SK-N-SH treated with all-trans-retinoic acid at 6 μM for 48 hours (cell line): Measurements from ENCODE around the gene GRIK3.

Experiments
- ATAC-seq: fragments of 200-7000 bp; cut with Tn5 transposase; 3 replicates; pipeline ENCODE4 v1.9.1; 2020; ENCODE audit warnings: mild to moderate bottlenecking, moderate library complexity
- ARNTL ChIP-seq: fragments of 450-650 bp; formaldehyde crosslinking; IDR thresholded peaks from 2 replicates; pipeline ENCODE4 v1.5.0; 2020; ENCODE audit warnings: low read depth, mild to moderate bottlenecking, moderate library complexity, borderline replicate concordance
- BACH2 ChIP-seq: fragments of 250-450 bp; sonication (Bioruptor Pico); IDR thresholded peaks from 2 replicates; pipeline ENCODE4 v1.9.0; 2021; ENCODE audit warnings: mild to moderate bottlenecking, borderline replicate concordance
- CREB5 ChIP-seq: fragments of 250-450 bp; sonication (Bioruptor Pico); IDR thresholded peaks from 2 replicates; pipeline ENCODE4 v1.5.1; 2020; ENCODE audit warnings: low read depth, mild to moderate bottlenecking, moderate library complexity
- CSDC2 ChIP-seq: fragments of 250-450 bp; sonication (Bioruptor Pico); IDR thresholded peaks from 2 replicates; pipeline ENCODE4 v1.5.0; 2020; ENCODE audit warnings: mild to moderate bottlenecking, moderate library complexity
- CSRNP3 ChIP-seq: fragments of 250-450 bp; sonication (Bioruptor Pico); IDR thresholded peaks from 2 replicates; pipeline ENCODE4 v1.5.1; 2021; ENCODE audit warnings: mild to moderate bottlenecking, moderate library complexity
- ESRRG ChIP-seq: fragments of 250-450 bp; sonication (Bioruptor Pico); IDR thresholded peaks from 2 replicates; pipeline ENCODE4 v1.6.1; 2021; ENCODE audit warnings: mild to moderate bottlenecking
- GLIS3 ChIP-seq: fragments of 250-450 bp; sonication (Bioruptor Pico); IDR thresholded peaks from 2 replicates; pipeline ENCODE4 v1.5.0; 2020; ENCODE audit warnings: mild to moderate bottlenecking, moderate library complexity
- ISL1 ChIP-seq: fragments of 250-450 bp; sonication (Bioruptor Pico); IDR thresholded peaks from 2 replicates; pipeline ENCODE4 v2.1.2; 2022; ENCODE audit warnings: mild to moderate bottlenecking, moderate library complexity
- PATZ1 ChIP-seq: fragments of 250-450 bp; sonication (Bioruptor Pico); IDR thresholded peaks from 2 replicates; pipeline ENCODE4 v1.8.0; 2020; ENCODE audit warnings: mild to moderate bottlenecking, moderate library complexity, borderline replicate concordance
- POU6F1 ChIP-seq: fragments of 250-450 bp; sonication (Bioruptor Pico); IDR thresholded peaks from 2 replicates; pipeline ENCODE4 v1.8.0; 2021; ENCODE audit warnings: low read depth, mild to moderate bottlenecking, moderate library complexity, borderline replicate concordance
- PPARA ChIP-seq: fragments of 250-450 bp; sonication (Bioruptor Pico); IDR thresholded peaks from 2 replicates; pipeline ENCODE4 v1.5.0; 2020; ENCODE audit warnings: mild to moderate bottlenecking, borderline replicate concordance
- RARB ChIP-seq: fragments of 250-450 bp; sonication (Bioruptor Pico); IDR thresholded peaks from 2 replicates; pipeline ENCODE4 v1.8.0; 2021; ENCODE audit warnings: mild to moderate bottlenecking, moderate library complexity
- SNAI2 ChIP-seq: fragments of 250-450 bp; sonication (Bioruptor Pico); IDR thresholded peaks from 2 replicates; pipeline ENCODE4 v1.5.0; 2020; ENCODE audit warnings: mild to moderate bottlenecking, moderate library complexity
- TCF4 ChIP-seq: fragments of 250-450 bp; sonication (Bioruptor Pico); IDR thresholded peaks from 2 replicates; pipeline ENCODE4 v1.8.0; 2021; ENCODE audit warnings: mild to moderate bottlenecking, moderate library complexity, borderline replicate concordance
- TOX ChIP-seq: fragments of 250-450 bp; sonication (Bioruptor Pico); IDR thresholded peaks from 2 replicates; pipeline ENCODE4 v1.8.0; 2021; ENCODE audit warnings: mild to moderate bottlenecking, moderate library complexity, borderline replicate concordance
- TSHZ2 ChIP-seq: fragments of 250-450 bp; sonication (Bioruptor Pico); IDR thresholded peaks from 2 replicates; pipeline ENCODE4 v1.5.0; 2020; ENCODE audit warnings: mild to moderate bottlenecking, moderate library complexity
- ZC3H10 ChIP-seq: fragments of 250-450 bp; sonication (Bioruptor Pico); IDR thresholded peaks from 2 replicates; pipeline ENCODE4 v1.5.1; 2021; ENCODE audit warnings: mild to moderate bottlenecking, moderate library complexity
- ZFP3 ChIP-seq: fragments of 250-450 bp; sonication (Bioruptor Pico); IDR thresholded peaks from 2 replicates; pipeline ENCODE4 v1.5.0; 2020; ENCODE audit warnings: mild to moderate bottlenecking, moderate library complexity
- ZFP30 ChIP-seq: fragments of 450-650 bp; formaldehyde crosslinking; IDR thresholded peaks from 2 replicates; pipeline ENCODE4 v1.5.0; 2022; ENCODE audit warnings: mild to moderate bottlenecking, moderate library complexity
- ZNF565 ChIP-seq: fragments of 450-650 bp; formaldehyde crosslinking; conservative IDR thresholded peaks from 2 replicates; pipeline ENCODE4 v1.5.0; 2020; ENCODE audit warnings: low read depth, mild to moderate bottlenecking, moderate library complexity
- ZNF70 ChIP-seq: fragments of 450-650 bp; formaldehyde crosslinking; IDR thresholded peaks from 2 replicates; pipeline ENCODE4 v1.5.0; 2020; ENCODE audit warnings: mild to moderate bottlenecking, moderate library complexity
- ZNF8 ChIP-seq: fragments of 450-650 bp; formaldehyde crosslinking; IDR thresholded peaks from 2 replicates; pipeline ENCODE4 v1.5.0; 2020; ENCODE audit warnings: mild to moderate bottlenecking, moderate library complexity

GRIK3 gene

GRCh38 chr1:37009521-37009920 is 24.8 kb downstream of the GRIK3 start:
- TF ChIP-seq ZNF8 (CRISPR knock-in tag) (no peak), PPARA (CRISPR knock-in tag) (no peak), ISL1 (no peak), BACH2 (CRISPR knock-in tag) (no peak), GLIS3 (no peak), ZNF70 (no peak)
- no peak for ATAC-seq

- TF ChIP-seq ESRRG (no peak), ZC3H10 (CRISPR knock-in tag) (no peak), PPARA (CRISPR knock-in tag) (no peak), GLIS3 (no peak), ZNF70 (no peak), BACH2 (CRISPR knock-in tag) (no peak), ARNTL (CRISPR knock-in tag) (no peak), ZNF8 (CRISPR knock-in tag) (no peak), ZNF565 (CRISPR knock-in tag) (no peak), TOX (CRISPR knock-in tag) (no peak), ISL1 (no peak)
Measured at GRCh38 chr1:37006132-37006868, 28.0 kb downstream of the GRIK3 start.

GRCh38 chr1:37002898-37003297 is 31.4 kb downstream of the GRIK3 start:
- TF ChIP-seq GLIS3 (no peak), RARB (no peak), ZC3H10 (CRISPR knock-in tag) (no peak), ZFP30 (CRISPR knock-in tag) (no peak), ESRRG (no peak), ISL1 (no peak), TOX (CRISPR knock-in tag) (no peak), SNAI2 (CRISPR knock-in tag) (no peak), CREB5 (CRISPR knock-in tag) (no peak), BACH2 (CRISPR knock-in tag) (no peak), ZNF70 (no peak), TCF4 (CRISPR knock-in tag) (no peak), PPARA (CRISPR knock-in tag) (no peak), ZNF565 (CRISPR knock-in tag) (no peak), ZFP3 (CRISPR knock-in tag) (no peak), ARNTL (CRISPR knock-in tag) (no peak), TSHZ2 (CRISPR knock-in tag) (no peak), PATZ1 (no peak), CSRNP3 (CRISPR knock-in tag) (no peak)
- TF ChIP-seq, all 23 proteins: peak for 0
- no peak for ATAC-seq

More at GRCh38 chr1:37006132-37006868, 28.0 kb downstream of the GRIK3 start:
- no peak for ATAC-seq

GRCh38 chr1:37001703-37002102 is 32.6 kb downstream of the GRIK3 start:
- no peak for ATAC-seq
- TF ChIP-seq ARNTL (CRISPR knock-in tag) (no peak), POU6F1 (CRISPR knock-in tag) (no peak), RARB (no peak), SNAI2 (CRISPR knock-in tag) (no peak), TCF4 (CRISPR knock-in tag) (no peak), CSDC2 (CRISPR knock-in tag) (no peak), BACH2 (CRISPR knock-in tag) (no peak), ISL1 (no peak), GLIS3 (no peak), PATZ1 (no peak), CREB5 (CRISPR knock-in tag) (no peak)
